ENCODE measurements around the gene SMAD5. TPM values are rescaled to one million over a fixed set of nuclear protein-coding genes. Genes with fewer than 3 reads are reported as not detected.

SMAD5 gene
- total and polyA plus RNA-seq, 2 experiments from 2014 or later: 37.5 to 56.6 TPM

GRCh38 chr5:136106351-136107031 is 26.2 kb upstream of the SMAD5 start:
- no peak overlapping the region for H3K27ac Mint-ChIP-seq
- peaks cover 28% of the 10 kb centered on the region for H3K4me1 Mint-ChIP-seq
- H3K36me3 Mint-ChIP-seq (ENCODE audit: low read depth): no peaks in the 10 kb centered on the region
- H3F3A ChIP-seq (replicated peaks; ENCODE audit: low read depth): no peaks in the 10 kb centered on the region
- H3K27me3 ChIP-seq (ENCODE audit: insufficient read depth): no peaks in the 10 kb centered on the region
- peak overlapping the region; percentile 59; the same call in 1 of the 2 replicates for H3K4me2 ChIP-seq
- no peak overlapping the region for H3K4me3 Mint-ChIP-seq
- no peaks in the 10 kb centered on the region for H3K9me2 ChIP-seq (ENCODE audit: insufficient read depth)
- peak; percentile 39; the same call in 1 of the 3 replicates for ATAC-seq
- no peaks in the 10 kb centered on the region for H3K36me3 ChIP-seq (ENCODE audit: insufficient read depth)
- H3K27ac ChIP-seq (ENCODE audit: low read depth): no peak overlapping the region
- no peaks in the 10 kb centered on the region for H3K79me2 ChIP-seq (replicated peaks; ENCODE audit: insufficient read depth)
- H4K20me1 ChIP-seq (replicated peaks; ENCODE audit: insufficient read depth): no peaks in the 10 kb centered on the region
- no peak overlapping the region for H3K4me3 ChIP-seq
- no peak overlapping the region for H2AFZ ChIP-seq
- no peaks in the 10 kb centered on the region for H3K9me3 Mint-ChIP-seq
- DNase-seq (ENCODE audit: low spot score): no peak
- no peak for TF ChIP-seq STAT1 (IDR thresholded peaks at IDR 0.05; ENCODE audit: unreplicated experiment)
- TF ChIP-seq EZH2 (IDR thresholded peaks at IDR 0.05; ENCODE audit: low read depth, unreplicated experiment): no peak
- TF ChIP-seq ZNF331 (CRISPR knock-in tag; IDR thresholded peaks at IDR 0.05; ENCODE audit: low read depth): no peak
- no peak for TF ChIP-seq POLR2AphosphoS5 (IDR thresholded peaks at IDR 0.05; ENCODE audit: low read depth)
- TF ChIP-seq, protein P1, sequence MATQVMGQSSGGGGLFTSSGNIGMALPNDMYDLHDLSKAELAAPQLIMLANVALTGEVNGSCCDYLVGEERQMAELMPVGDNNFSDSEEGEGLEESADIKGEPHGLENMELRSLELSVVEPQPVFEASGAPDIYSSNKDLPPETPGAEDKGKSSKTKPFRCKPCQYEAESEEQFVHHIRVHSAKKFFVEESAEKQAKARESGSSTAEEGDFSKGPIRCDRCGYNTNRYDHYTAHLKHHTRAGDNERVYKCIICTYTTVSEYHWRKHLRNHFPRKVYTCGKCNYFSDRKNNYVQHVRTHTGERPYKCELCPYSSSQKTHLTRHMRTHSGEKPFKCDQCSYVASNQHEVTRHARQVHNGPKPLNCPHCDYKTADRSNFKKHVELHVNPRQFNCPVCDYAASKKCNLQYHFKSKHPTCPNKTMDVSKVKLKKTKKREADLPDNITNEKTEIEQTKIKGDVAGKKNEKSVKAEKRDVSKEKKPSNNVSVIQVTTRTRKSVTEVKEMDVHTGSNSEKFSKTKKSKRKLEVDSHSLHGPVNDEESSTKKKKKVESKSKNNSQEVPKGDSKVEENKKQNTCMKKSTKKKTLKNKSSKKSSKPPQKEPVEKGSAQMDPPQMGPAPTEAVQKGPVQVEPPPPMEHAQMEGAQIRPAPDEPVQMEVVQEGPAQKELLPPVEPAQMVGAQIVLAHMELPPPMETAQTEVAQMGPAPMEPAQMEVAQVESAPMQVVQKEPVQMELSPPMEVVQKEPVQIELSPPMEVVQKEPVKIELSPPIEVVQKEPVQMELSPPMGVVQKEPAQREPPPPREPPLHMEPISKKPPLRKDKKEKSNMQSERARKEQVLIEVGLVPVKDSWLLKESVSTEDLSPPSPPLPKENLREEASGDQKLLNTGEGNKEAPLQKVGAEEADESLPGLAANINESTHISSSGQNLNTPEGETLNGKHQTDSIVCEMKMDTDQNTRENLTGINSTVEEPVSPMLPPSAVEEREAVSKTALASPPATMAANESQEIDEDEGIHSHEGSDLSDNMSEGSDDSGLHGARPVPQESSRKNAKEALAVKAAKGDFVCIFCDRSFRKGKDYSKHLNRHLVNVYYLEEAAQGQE (IDR thresholded peaks at IDR 0.05; ENCODE audit: unreplicated experiment): no peak
- TF ChIP-seq JUNB (IDR thresholded peaks at IDR 0.05; ENCODE audit: unreplicated experiment): no peak
- no peak for TF ChIP-seq CTCF (conservative IDR thresholded peaks at IDR 0.05; ENCODE audit: low read depth in 2 of 2)
- no peak for TF ChIP-seq ZNF462 (CRISPR knock-in tag; IDR thresholded peaks at IDR 0.05)
- TF ChIP-seq EZH2phosphoT487 (IDR thresholded peaks at IDR 0.05; ENCODE audit: unreplicated experiment): no peak
- no peak for TF ChIP-seq NANOG (IDR thresholded peaks at IDR 0.05; ENCODE audit: borderline replicate concordance)
- TF ChIP-seq, protein P2, sequence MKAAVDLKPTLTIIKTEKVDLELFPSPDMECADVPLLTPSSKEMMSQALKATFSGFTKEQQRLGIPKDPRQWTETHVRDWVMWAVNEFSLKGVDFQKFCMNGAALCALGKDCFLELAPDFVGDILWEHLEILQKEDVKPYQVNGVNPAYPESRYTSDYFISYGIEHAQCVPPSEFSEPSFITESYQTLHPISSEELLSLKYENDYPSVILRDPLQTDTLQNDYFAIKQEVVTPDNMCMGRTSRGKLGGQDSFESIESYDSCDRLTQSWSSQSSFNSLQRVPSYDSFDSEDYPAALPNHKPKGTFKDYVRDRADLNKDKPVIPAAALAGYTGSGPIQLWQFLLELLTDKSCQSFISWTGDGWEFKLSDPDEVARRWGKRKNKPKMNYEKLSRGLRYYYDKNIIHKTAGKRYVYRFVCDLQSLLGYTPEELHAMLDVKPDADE (IDR thresholded peaks at IDR 0.05): no peak
- TF ChIP-seq ZNF114 (CRISPR knock-in tag; IDR thresholded peaks at IDR 0.05): no peak
- TF ChIP-seq CREB1 (CRISPR knock-in tag; IDR thresholded peaks at IDR 0.05; ENCODE audit: low read depth): no peak
- H3K27me3 Mint-ChIP-seq (ENCODE audit: insufficient read depth, low read depth, poor library complexity): no peaks in the 10 kb centered on the region
- peaks cover 17% of the 10 kb centered on the region for H3K4me1 ChIP-seq (ENCODE audit: insufficient read depth)
